ENCODE measurements around the gene GRM1.

The GRM1 gene

DNA sequence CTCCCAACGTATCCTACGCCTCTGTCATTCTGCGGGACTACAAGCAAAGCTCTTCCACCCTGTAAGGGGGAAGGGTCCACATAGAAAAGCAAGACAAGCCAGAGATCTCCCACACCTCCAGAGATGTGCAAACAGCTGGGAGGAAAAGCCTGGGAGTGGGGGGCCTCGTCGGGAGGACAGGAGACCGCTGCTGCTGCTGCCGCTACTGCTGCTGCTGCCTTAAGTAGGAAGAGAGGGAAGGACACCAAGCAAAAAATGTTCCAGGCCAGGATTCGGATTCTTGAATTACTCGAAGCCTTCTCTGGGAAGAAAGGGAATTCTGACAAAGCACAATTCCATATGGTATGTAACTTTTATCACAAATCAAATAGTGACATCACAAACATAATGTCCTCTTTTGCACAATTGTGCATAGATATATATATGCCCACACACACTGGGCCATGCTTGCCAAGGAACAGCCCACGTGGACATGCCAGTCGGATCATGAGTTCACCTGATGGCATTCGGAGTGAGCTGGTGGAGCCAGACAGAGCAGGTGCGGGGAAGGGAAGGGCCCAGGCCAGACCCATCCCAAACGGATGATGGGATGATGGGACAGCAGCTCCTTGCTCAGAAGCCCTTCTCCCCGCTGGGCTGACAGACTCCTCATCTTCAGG is 406.0 kb downstream of the GRM1 start:
- H3K36me3 ChIP-seq (ENCODE audit: low read depth): no peaks in the 10 kb centered on the region
- ATAC-seq (ENCODE audit: low read depth) (no peak), DNase-seq (ENCODE audit: low spot score) (no peak)
- TF ChIP-seq, protein P1, sequence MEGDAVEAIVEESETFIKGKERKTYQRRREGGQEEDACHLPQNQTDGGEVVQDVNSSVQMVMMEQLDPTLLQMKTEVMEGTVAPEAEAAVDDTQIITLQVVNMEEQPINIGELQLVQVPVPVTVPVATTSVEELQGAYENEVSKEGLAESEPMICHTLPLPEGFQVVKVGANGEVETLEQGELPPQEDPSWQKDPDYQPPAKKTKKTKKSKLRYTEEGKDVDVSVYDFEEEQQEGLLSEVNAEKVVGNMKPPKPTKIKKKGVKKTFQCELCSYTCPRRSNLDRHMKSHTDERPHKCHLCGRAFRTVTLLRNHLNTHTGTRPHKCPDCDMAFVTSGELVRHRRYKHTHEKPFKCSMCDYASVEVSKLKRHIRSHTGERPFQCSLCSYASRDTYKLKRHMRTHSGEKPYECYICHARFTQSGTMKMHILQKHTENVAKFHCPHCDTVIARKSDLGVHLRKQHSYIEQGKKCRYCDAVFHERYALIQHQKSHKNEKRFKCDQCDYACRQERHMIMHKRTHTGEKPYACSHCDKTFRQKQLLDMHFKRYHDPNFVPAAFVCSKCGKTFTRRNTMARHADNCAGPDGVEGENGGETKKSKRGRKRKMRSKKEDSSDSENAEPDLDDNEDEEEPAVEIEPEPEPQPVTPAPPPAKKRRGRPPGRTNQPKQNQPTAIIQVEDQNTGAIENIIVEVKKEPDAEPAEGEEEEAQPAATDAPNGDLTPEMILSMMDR (IDR thresholded peaks at IDR 0.05; ENCODE audit: poor library complexity, severe bottlenecking): no peak
- no peak overlapping the region for H3K4me3 ChIP-seq (ENCODE audit: severe bottlenecking)
- no peaks in the 10 kb centered on the region for H3K9me3 ChIP-seq (ENCODE audit: severe bottlenecking)
- H3K27ac ChIP-seq (ENCODE audit: poor library complexity, severe bottlenecking): no peak overlapping the region
- peaks cover 10% of the 10 kb centered on the region for H3K27me3 ChIP-seq (ENCODE audit: insufficient read depth, poor library complexity, severe bottlenecking)
- no peaks in the 10 kb centered on the region for H3K4me1 ChIP-seq (ENCODE audit: insufficient read depth, poor library complexity, severe bottlenecking)

DNA sequence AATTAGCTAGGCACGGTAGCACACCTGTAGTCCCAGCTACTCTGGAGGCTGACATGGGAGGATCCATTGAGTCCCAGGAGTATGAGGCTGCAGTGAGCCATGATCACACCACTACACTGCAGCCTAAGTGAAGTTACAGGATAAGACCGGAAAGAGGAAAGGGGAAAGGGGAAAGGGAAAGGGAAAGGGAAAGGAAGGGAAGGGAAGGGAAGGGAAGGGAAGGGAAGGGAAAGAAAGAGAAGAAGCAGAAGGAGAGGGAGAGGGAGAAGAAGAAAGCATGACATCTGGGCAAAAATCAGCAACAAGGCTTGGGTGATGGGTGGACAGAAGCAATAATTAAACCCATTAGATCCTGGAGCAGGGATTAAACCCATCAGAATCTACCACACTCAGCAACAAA is 413.0 kb downstream of the GRM1 start:
- no peaks in the 10 kb centered on the region for H3K36me3 ChIP-seq (ENCODE audit: low read depth)
- no peaks in the 10 kb centered on the region for H3K9me3 ChIP-seq (ENCODE audit: severe bottlenecking)
- ATAC-seq (ENCODE audit: low read depth) (no peak), DNase-seq (ENCODE audit: low spot score) (no peak)
- H3K27ac ChIP-seq (ENCODE audit: poor library complexity, severe bottlenecking): no peak overlapping the region
- H3K4me3 ChIP-seq (ENCODE audit: severe bottlenecking): no peak overlapping the region
- H3K27me3 ChIP-seq (ENCODE audit: insufficient read depth, poor library complexity, severe bottlenecking): no peaks in the 10 kb centered on the region
- TF ChIP-seq, protein P1 (IDR thresholded peaks at IDR 0.05; ENCODE audit: poor library complexity, severe bottlenecking): no peak
- no peaks in the 10 kb centered on the region for H3K4me1 ChIP-seq (ENCODE audit: insufficient read depth, poor library complexity, severe bottlenecking)

DNA sequence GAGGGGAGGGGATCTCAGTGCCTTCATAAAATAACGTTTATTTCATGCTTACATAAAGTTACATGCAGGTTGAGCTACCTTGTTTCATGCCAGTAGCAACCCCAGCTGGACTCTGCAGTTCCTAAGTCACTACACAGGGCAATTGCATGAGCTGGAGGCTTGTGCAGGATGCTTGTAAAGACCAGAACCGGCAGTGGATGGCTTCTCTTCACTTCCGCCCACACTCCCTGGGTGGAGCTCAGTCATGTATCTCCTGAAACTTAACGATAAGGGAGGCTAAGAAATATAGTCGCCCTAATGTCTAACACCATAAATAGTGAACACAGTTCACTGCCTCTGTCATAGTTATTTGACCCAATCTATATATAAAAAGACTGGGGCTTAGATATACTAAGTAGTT is 415.3 kb downstream of the GRM1 start:
- ATAC-seq (ENCODE audit: low read depth): peak; percentile 40; the same call in 1 of the 3 replicates
- H3K4me3 ChIP-seq (ENCODE audit: severe bottlenecking): no peak overlapping the region
- TF ChIP-seq, protein P1 (IDR thresholded peaks at IDR 0.05; ENCODE audit: poor library complexity, severe bottlenecking): no peak
- H3K9me3 ChIP-seq (ENCODE audit: severe bottlenecking): no peaks in the 10 kb centered on the region
- H3K27ac ChIP-seq (ENCODE audit: poor library complexity, severe bottlenecking): no peak overlapping the region
- H3K4me1 ChIP-seq (ENCODE audit: insufficient read depth, poor library complexity, severe bottlenecking): no peaks in the 10 kb centered on the region
- H3K36me3 ChIP-seq (ENCODE audit: low read depth): no peaks in the 10 kb centered on the region
- H3K27me3 ChIP-seq (ENCODE audit: insufficient read depth, poor library complexity, severe bottlenecking): no peaks in the 10 kb centered on the region
- DNase-seq (ENCODE audit: low spot score): no peak

DNA sequence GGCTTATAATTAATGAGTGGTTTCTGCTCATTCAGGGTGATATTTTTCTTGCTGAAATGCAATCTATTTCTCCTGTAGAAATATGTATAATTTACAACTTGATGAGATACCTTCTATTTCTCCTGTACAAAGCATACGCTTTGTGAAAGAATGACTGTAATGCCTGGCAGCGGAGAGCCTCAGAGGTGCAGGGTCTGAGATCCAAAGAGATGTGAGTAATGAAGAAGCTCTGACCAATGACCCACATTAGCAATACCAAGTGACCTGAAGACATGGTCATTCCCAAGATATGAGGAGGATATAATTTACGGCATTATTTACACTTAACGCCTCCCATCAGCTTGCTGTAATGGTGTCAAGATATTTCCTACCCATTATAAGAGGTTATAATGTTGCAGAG is 416.4 kb downstream of the GRM1 start:
- ATAC-seq (ENCODE audit: low read depth): no peak
- no peaks in the 10 kb centered on the region for H3K9me3 ChIP-seq (ENCODE audit: severe bottlenecking)
- H3K4me3 ChIP-seq (ENCODE audit: severe bottlenecking): no peak overlapping the region
- no peak overlapping the region for H3K27ac ChIP-seq (ENCODE audit: poor library complexity, severe bottlenecking)
- TF ChIP-seq, protein P1 (IDR thresholded peaks at IDR 0.05; ENCODE audit: poor library complexity, severe bottlenecking): no peak
- no peaks in the 10 kb centered on the region for H3K4me1 ChIP-seq (ENCODE audit: insufficient read depth, poor library complexity, severe bottlenecking)
- no peaks in the 10 kb centered on the region for H3K27me3 ChIP-seq (ENCODE audit: insufficient read depth, poor library complexity, severe bottlenecking)
- no peak for DNase-seq (ENCODE audit: low spot score)
- no peaks in the 10 kb centered on the region for H3K36me3 ChIP-seq (ENCODE audit: low read depth)

DNA sequence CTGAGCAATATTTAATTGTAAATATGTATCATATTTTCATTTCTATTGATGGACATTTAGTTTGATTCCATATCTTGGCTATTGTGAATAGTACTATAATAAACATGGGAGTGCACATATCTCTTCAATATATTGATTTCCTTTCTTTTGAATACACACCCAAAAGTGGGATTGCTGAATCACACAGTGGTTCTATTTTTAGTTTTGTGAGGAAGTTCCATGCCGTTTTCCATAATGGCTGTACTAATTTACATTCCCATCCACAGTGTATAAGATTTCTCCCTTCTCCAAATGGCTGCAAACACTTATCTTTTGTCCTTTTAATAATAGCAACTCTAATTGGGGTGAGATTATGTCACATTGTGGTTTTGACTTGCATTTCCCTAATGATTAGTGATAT is 428.0 kb downstream of the GRM1 start:
- Histone ChIP-seq H3K4me1 (ENCODE audit: insufficient read depth, poor library complexity, severe bottlenecking) (no peaks in the 10 kb centered on the region), H3K27ac (ENCODE audit: poor library complexity, severe bottlenecking) (no peak overlapping the region), H3K9me3 (ENCODE audit: severe bottlenecking) (no peaks in the 10 kb centered on the region), H3K36me3 (ENCODE audit: low read depth) (no peaks in the 10 kb centered on the region), H3K27me3 (ENCODE audit: insufficient read depth, poor library complexity, severe bottlenecking) (no peaks in the 10 kb centered on the region), H3K4me3 (ENCODE audit: severe bottlenecking) (no peak overlapping the region)
- TF ChIP-seq, protein P1 (IDR thresholded peaks at IDR 0.05; ENCODE audit: poor library complexity, severe bottlenecking): no peak
- DNase-seq (ENCODE audit: low spot score) (no peak), ATAC-seq (ENCODE audit: low read depth) (no peak)

All from RWPE2 (cell line).